Peyer's patch (tissue), 4 donors: Measurements from ENCODE around the gene ABHD17A.

Experiments
- CTCF ChIP-seq, 6 experiments: fragments of 450-650 bp in 4 of 6; fragments of 200-600 bp in 2 of 6; sonication (generic) in 1 of 6; IDR thresholded peaks; one replicate each; pipeline ENCODE4 v1.5.1; 2017 to 2019; ENCODE audit warnings: antibody characterized with exemption in 6 of 6, mild to moderate bottlenecking in 3 of 6, moderate library complexity in 1 of 6
- POLR2A ChIP-seq, 2 donors: fragments of 450-650 bp; IDR thresholded peaks; one replicate each; pipeline ENCODE4 v1.5.1; 2017; ENCODE audit warnings: antibody characterized with exemption in 2 of 2, mild to moderate bottlenecking in 2 of 2, moderate library complexity in 2 of 2

- TF ChIP-seq POLR2A (IDR thresholded peaks at IDR 0.05) (peak; percentile 89 to 94), CTCF (IDR thresholded peaks at IDR 0.05) (no peak)
Observed at GRCh38 chr19:1856698-1857603, 28.3 kb downstream of the ABHD17A start.
